ENCODE measurements around the gene TEDC1. TPM values are rescaled to one million over a fixed set of nuclear protein-coding genes. Genes with fewer than 3 reads are reported as not detected.
"Not testable (repeated sequence)": the region's sequence is repeated elsewhere in the genome, so short reads cannot be mapped to it uniquely, and the experiment has no call there.

TEDC1 gene
- total and polyA plus RNA-seq, 3 experiments from 2014 or later = 14.7 to 56.5 (median 52.1) TPM

- Mint-ChIP-seq H3K9me3 (peaks cover 0 to 4% (median 0%) of the 10 kb centered on the region in 5 donors), H3K27me3 (peaks cover 12 to 24% of the 10 kb centered on the region in 2 donors), H3K36me3 (no peaks in the 10 kb centered on the region), H3K27ac (peak overlapping the region in 2 of 8 donors; percentile 73 to 78), H3K4me3 (peak overlapping the region in 1 of 7 donors; percentile 68), H3K4me1 (peaks cover 0 to 4% (median 0%) of the 10 kb centered on the region in 3 donors)
- Histone ChIP-seq H3K9me3 (ENCODE audit: low read length) (no peaks in the 10 kb centered on the region), H3K4me1 (ENCODE audit: insufficient read depth, low read length) (no peaks in the 10 kb centered on the region), H3K27ac (ENCODE audit: low read depth, low read length) (no peak overlapping the region), H3K4me3 (ENCODE audit: low read length) (no peak overlapping the region), H3K36me3 (ENCODE audit: insufficient read depth, low read length) (no peaks in the 10 kb centered on the region), H3K27me3 (ENCODE audit: insufficient read depth, low read length, poor library complexity, severe bottlenecking) (peaks cover 11% of the 10 kb centered on the region)
- POLR2A ChIA-PET = no interaction called here
- CTCF ChIA-PET = interaction anchor here (0.6 to 2.6 kb wide), 5 partner anchors 9 to 1460 kb away, joined by 3 to 11 read pairs (median 6); no protein-coding TSS in a partner anchor
- DNase-seq = peak; percentile 56 to 77 (median 62)
Measured at GRCh38 chr14:105537580-105538474, 46.8 kb downstream of the TEDC1 start.

GRCh38 chr14:105538481-105539049 lies 47.5 kb downstream of the TEDC1 start:
- H3K4me1 ChIP-seq (ENCODE audit: insufficient read depth, low read length) = no peaks in the 10 kb centered on the region
- H3K9me3 Mint-ChIP-seq = peaks cover 0 to 11% (median 0%) of the 10 kb centered on the region in 5 donors
- ChIA-PET POLR2A (no interaction called here), CTCF (interaction anchor here (0.6 to 2.6 kb wide), 5 partner anchors 10 to 1460 kb away, joined by 3 to 11 read pairs (median 6); no protein-coding TSS in a partner anchor)
- no peak overlapping the region for H3K27ac Mint-ChIP-seq
- H3K4me3 ChIP-seq (ENCODE audit: low read length) = no peak overlapping the region
- no peaks in the 10 kb centered on the region for H3K9me3 ChIP-seq (ENCODE audit: low read length)
- no peak overlapping the region for H3K27ac ChIP-seq (ENCODE audit: low read depth, low read length)
- no peaks in the 10 kb centered on the region for H3K36me3 Mint-ChIP-seq
- H3K4me3 Mint-ChIP-seq = no peak overlapping the region
- peaks cover 12 to 24% of the 10 kb centered on the region in 2 donors for H3K27me3 Mint-ChIP-seq
- DNase-seq = no peak
- H3K36me3 ChIP-seq (ENCODE audit: insufficient read depth, low read length) = no peaks in the 10 kb centered on the region
- peaks cover 0 to 4% (median 0%) of the 10 kb centered on the region in 3 donors for H3K4me1 Mint-ChIP-seq
- peaks cover 11% of the 10 kb centered on the region for H3K27me3 ChIP-seq (ENCODE audit: insufficient read depth, low read length, poor library complexity, severe bottlenecking)

GRCh38 chr14:105540811-105541210 lies 49.8 kb downstream of the TEDC1 start:
- H3K4me1 ChIP-seq (ENCODE audit: insufficient read depth, low read length) = no peaks in the 10 kb centered on the region
- H3K9me3 ChIP-seq (ENCODE audit: low read length) = no peaks in the 10 kb centered on the region
- no peak overlapping the region for H3K27ac ChIP-seq (ENCODE audit: low read depth, low read length)
- no peak for DNase-seq
- no peak overlapping the region for H3K4me3 Mint-ChIP-seq
- CTCF ChIA-PET = no interaction called here
- POLR2A ChIA-PET = no interaction called here
- peaks cover 0 to 14% (median 0%) of the 10 kb centered on the region in 5 donors for H3K9me3 Mint-ChIP-seq
- H3K36me3 Mint-ChIP-seq = no peaks in the 10 kb centered on the region
- H3K27ac Mint-ChIP-seq = no peak overlapping the region
- no peak overlapping the region for H3K4me3 ChIP-seq (ENCODE audit: low read length)
- H3K27me3 ChIP-seq (ENCODE audit: insufficient read depth, low read length, poor library complexity, severe bottlenecking) = peaks cover 11% of the 10 kb centered on the region
- peaks cover 12 to 36% of the 10 kb centered on the region in 2 donors for H3K27me3 Mint-ChIP-seq
- H3K36me3 ChIP-seq (ENCODE audit: insufficient read depth, low read length) = no peaks in the 10 kb centered on the region
- H3K4me1 Mint-ChIP-seq = peaks cover 0 to 4% (median 0%) of the 10 kb centered on the region in 3 donors

GRCh38 chr14:105541218-105541875 lies 50.3 kb downstream of the TEDC1 start:
- Mint-ChIP-seq H3K27ac (no peak overlapping the region), H3K4me1 (peaks cover 0 to 4% (median 0%) of the 10 kb centered on the region in 3 donors), H3K4me3 (no peak overlapping the region), H3K36me3 (no peaks in the 10 kb centered on the region), H3K9me3 (peaks cover 0 to 14% (median 0%) of the 10 kb centered on the region in 5 donors), H3K27me3 (peaks cover 12 to 35% of the 10 kb centered on the region in 2 donors)
- ChIA-PET POLR2A (no interaction called here), CTCF (no interaction called here)
- Histone ChIP-seq H3K27ac (ENCODE audit: low read depth, low read length) (no peak overlapping the region), H3K9me3 (ENCODE audit: low read length) (no peaks in the 10 kb centered on the region), H3K27me3 (ENCODE audit: insufficient read depth, low read length, poor library complexity, severe bottlenecking) (peaks cover 11% of the 10 kb centered on the region), H3K36me3 (ENCODE audit: insufficient read depth, low read length) (no peaks in the 10 kb centered on the region), H3K4me1 (ENCODE audit: insufficient read depth, low read length) (no peaks in the 10 kb centered on the region), H3K4me3 (ENCODE audit: low read length) (no peak overlapping the region)
- no peak for DNase-seq

- Mint-ChIP-seq H3K27me3 (peaks cover 3 to 29% of the 10 kb centered on the region in 2 donors), H3K9me3 (peaks cover 0 to 14% (median 0%) of the 10 kb centered on the region in 5 donors)
- H3K4me3 Mint-ChIP-seq; H3K36me3 ChIP-seq (ENCODE audit: insufficient read depth, low read length); POLR2A ChIA-PET; H3K9me3 ChIP-seq (ENCODE audit: low read length); H3K4me1 Mint-ChIP-seq; H3K27ac Mint-ChIP-seq; H3K36me3 Mint-ChIP-seq; H3K4me3 ChIP-seq (ENCODE audit: low read length); CTCF ChIA-PET; DNase-seq; H3K27me3 ChIP-seq (ENCODE audit: insufficient read depth, low read length, poor library complexity, severe bottlenecking); H3K27ac ChIP-seq (ENCODE audit: low read depth, low read length); H3K4me1 ChIP-seq (ENCODE audit: insufficient read depth, low read length): not testable (repeated sequence)
Measured at GRCh38 chr14:105545676-105546075, 54.6 kb downstream of the TEDC1 start.

- POLR2A ChIA-PET; H3K36me3 ChIP-seq (ENCODE audit: insufficient read depth, low read length); H3K4me3 Mint-ChIP-seq; H3K4me1 Mint-ChIP-seq; H3K4me1 ChIP-seq (ENCODE audit: insufficient read depth, low read length); H3K4me3 ChIP-seq (ENCODE audit: low read length); H3K9me3 ChIP-seq (ENCODE audit: low read length); H3K27ac ChIP-seq (ENCODE audit: low read depth, low read length); H3K27me3 ChIP-seq (ENCODE audit: insufficient read depth, low read length, poor library complexity, severe bottlenecking); CTCF ChIA-PET; DNase-seq; H3K36me3 Mint-ChIP-seq; H3K27ac Mint-ChIP-seq: not testable (repeated sequence)
- Mint-ChIP-seq H3K27me3 (peaks cover 2 to 29% of the 10 kb centered on the region in 2 donors), H3K9me3 (peaks cover 0 to 14% (median 0%) of the 10 kb centered on the region in 5 donors)
Measured at GRCh38 chr14:105546410-105546809, 55.4 kb downstream of the TEDC1 start.

- H3K36me3 ChIP-seq (ENCODE audit: insufficient read depth, low read length); H3K27me3 ChIP-seq (ENCODE audit: insufficient read depth, low read length, poor library complexity, severe bottlenecking); H3K4me1 ChIP-seq (ENCODE audit: insufficient read depth, low read length); H3K4me1 Mint-ChIP-seq; H3K36me3 Mint-ChIP-seq; H3K27ac Mint-ChIP-seq; H3K4me3 ChIP-seq (ENCODE audit: low read length); H3K4me3 Mint-ChIP-seq; CTCF ChIA-PET; DNase-seq; H3K27ac ChIP-seq (ENCODE audit: low read depth, low read length); POLR2A ChIA-PET; H3K9me3 ChIP-seq (ENCODE audit: low read length): not testable (repeated sequence)
- Mint-ChIP-seq H3K9me3 (peaks cover 0 to 14% (median 0%) of the 10 kb centered on the region in 5 donors), H3K27me3 (peaks cover 0 to 27% of the 10 kb centered on the region in 2 donors)
Measured at GRCh38 chr14:105547072-105547471, 56.0 kb downstream of the TEDC1 start.

GRCh38 chr14:105547741-105548169 lies 56.7 kb downstream of the TEDC1 start:
- Mint-ChIP-seq H3K36me3 (no peaks in the 10 kb centered on the region), H3K27ac (no peak overlapping the region), H3K27me3 (peaks cover 0 to 32% of the 10 kb centered on the region in 2 donors), H3K9me3 (peaks cover 0 to 10% (median 0%) of the 10 kb centered on the region in 5 donors), H3K4me3 (no peak overlapping the region), H3K4me1 (no peaks in the 10 kb centered on the region)
- Histone ChIP-seq H3K4me1 (ENCODE audit: insufficient read depth, low read length) (no peaks in the 10 kb centered on the region), H3K27ac (ENCODE audit: low read depth, low read length) (no peak overlapping the region), H3K9me3 (ENCODE audit: low read length) (no peaks in the 10 kb centered on the region), H3K36me3 (ENCODE audit: insufficient read depth, low read length) (no peaks in the 10 kb centered on the region), H3K27me3 (ENCODE audit: insufficient read depth, low read length, poor library complexity, severe bottlenecking) (no peaks in the 10 kb centered on the region), H3K4me3 (ENCODE audit: low read length) (no peak overlapping the region)
- ChIA-PET CTCF (no interaction called here), POLR2A (no interaction called here)
- DNase-seq = no peak
